HG03060 (cell line): ENCODE results near the gene PRSS37.

ENCODE experiments used
- ATAC-seq: cut with Tn5 transposase; IDR thresholded peaks from one replicate; pipeline ENCODE4 v1.9.1; 2021; ENCODE audit warnings: low read depth, moderate number of reproducible peaks; ENCODE audit not compliant: unreplicated experiment

The PRSS37 gene

GRCh38 chr7:141789917-141790316, 51.4 kb downstream of the PRSS37 start, which contains the start of gene TAS2R5:
Gene TAS2R5, plus strand, starts transcription at chr7:141790217. Its CDS starts 145 bp downstream, at chr7:141790362.
- ATAC-seq: no peak

- no peak for ATAC-seq
Measured at GRCh38 chr7:141788296-141788695, 53.0 kb downstream of the PRSS37 start.
